GM18517 (cell line): ENCODE results near the gene TIGAR.

Experiments used
- ATAC-seq: cut with Tn5 transposase; IDR thresholded peaks from one replicate; pipeline ENCODE4 v1.9.1; 2021; ENCODE audit warnings: mild to moderate bottlenecking, moderate library complexity; ENCODE audit not compliant: unreplicated experiment

TIGAR gene

GRCh38 chr12:4301932-4302501 lies 19.0 kb upstream of the TIGAR start:
- ATAC-seq, result no peak

GRCh38 chr12:4302881-4303280 lies 18.1 kb upstream of the TIGAR start:
- no peak for ATAC-seq

GRCh38 chr12:4303750-4304149 lies 17.3 kb upstream of the TIGAR start:
- ATAC-seq, result no peak

GRCh38 chr12:4307593-4308333 lies 13.2 kb upstream of the TIGAR start:
- ATAC-seq, result no peak

- no peak for ATAC-seq
Measured at GRCh38 chr12:4308334-4308950, 12.6 kb upstream of the TIGAR start.

- no peak for ATAC-seq
Measured at GRCh38 chr12:4311776-4312175, 9.2 kb upstream of the TIGAR start.

- ATAC-seq, result no peak
Measured at GRCh38 chr12:4312251-4312650, 8.8 kb upstream of the TIGAR start.

GRCh38 chr12:4320497-4320852 lies 538 bp upstream of the TIGAR start:
- peak; percentile 43 for ATAC-seq

GRCh38 chr12:4322726-4323125 lies 1.7 kb downstream of the TIGAR start:
- ATAC-seq, result no peak

GRCh38 chr12:4323396-4323795 lies 2.4 kb downstream of the TIGAR start:
- no peak for ATAC-seq

GRCh38 chr12:4324366-4324765 lies 3.4 kb downstream of the TIGAR start:
- ATAC-seq, result no peak

GRCh38 chr12:4325966-4326365 lies 5.0 kb downstream of the TIGAR start:
- ATAC-seq, result no peak

- ATAC-seq, result no peak
Measured at GRCh38 chr12:4327293-4327692, 6.3 kb downstream of the TIGAR start.

- no peak for ATAC-seq
Measured at GRCh38 chr12:4330203-4330602, 9.2 kb downstream of the TIGAR start.

GRCh38 chr12:4331221-4331620 lies 10.2 kb downstream of the TIGAR start:
- ATAC-seq, result no peak

GRCh38 chr12:4331842-4332241 lies 10.8 kb downstream of the TIGAR start:
- no peak for ATAC-seq

GRCh38 chr12:4346931-4347330 lies 25.9 kb downstream of the TIGAR start:
- no peak for ATAC-seq

GRCh38 chr12:4353785-4354208 lies 32.8 kb downstream of the TIGAR start:
- ATAC-seq, result no peak

GRCh38 chr12:4355156-4356040 lies 34.4 kb downstream of the TIGAR start:
- no peak for ATAC-seq

- ATAC-seq, result no peak
Measured at GRCh38 chr12:4356041-4356327, 35.0 kb downstream of the TIGAR start.

GRCh38 chr12:4366090-4366489 lies 45.1 kb downstream of the TIGAR start:
- no peak for ATAC-seq

GRCh38 chr12:4369548-4369947 lies 48.5 kb downstream of the TIGAR start:
- no peak for ATAC-seq
